ENCODE data around the gene VTI1A.

DNA sequence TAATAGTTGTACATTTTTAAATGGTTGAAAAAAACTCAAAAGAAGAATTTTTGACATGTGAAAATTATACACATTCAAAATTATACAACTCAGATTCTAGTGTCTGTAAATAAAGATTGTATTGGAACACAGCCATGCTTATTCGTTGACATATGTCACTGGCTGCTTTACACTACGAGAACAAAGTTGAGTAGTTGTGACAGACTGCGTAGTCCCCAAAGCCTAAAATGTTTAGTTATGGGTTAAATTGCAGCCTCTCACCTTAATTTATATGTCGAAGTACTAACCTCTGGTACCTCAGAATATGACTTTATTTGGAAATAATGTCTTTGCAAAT lies 358.2 kb downstream of the VTI1A start:
- TF ChIP-seq, protein P1, sequence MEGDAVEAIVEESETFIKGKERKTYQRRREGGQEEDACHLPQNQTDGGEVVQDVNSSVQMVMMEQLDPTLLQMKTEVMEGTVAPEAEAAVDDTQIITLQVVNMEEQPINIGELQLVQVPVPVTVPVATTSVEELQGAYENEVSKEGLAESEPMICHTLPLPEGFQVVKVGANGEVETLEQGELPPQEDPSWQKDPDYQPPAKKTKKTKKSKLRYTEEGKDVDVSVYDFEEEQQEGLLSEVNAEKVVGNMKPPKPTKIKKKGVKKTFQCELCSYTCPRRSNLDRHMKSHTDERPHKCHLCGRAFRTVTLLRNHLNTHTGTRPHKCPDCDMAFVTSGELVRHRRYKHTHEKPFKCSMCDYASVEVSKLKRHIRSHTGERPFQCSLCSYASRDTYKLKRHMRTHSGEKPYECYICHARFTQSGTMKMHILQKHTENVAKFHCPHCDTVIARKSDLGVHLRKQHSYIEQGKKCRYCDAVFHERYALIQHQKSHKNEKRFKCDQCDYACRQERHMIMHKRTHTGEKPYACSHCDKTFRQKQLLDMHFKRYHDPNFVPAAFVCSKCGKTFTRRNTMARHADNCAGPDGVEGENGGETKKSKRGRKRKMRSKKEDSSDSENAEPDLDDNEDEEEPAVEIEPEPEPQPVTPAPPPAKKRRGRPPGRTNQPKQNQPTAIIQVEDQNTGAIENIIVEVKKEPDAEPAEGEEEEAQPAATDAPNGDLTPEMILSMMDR (IDR thresholded peaks at IDR 0.05; ENCODE audit: poor library complexity): no peak
- TF ChIP-seq EZH2 (IDR thresholded peaks at IDR 0.05; ENCODE audit: borderline replicate concordance): no peak
